HG03196 (cell line): ENCODE measurements around the gene RRP1B.
"Not testable (repeated sequence)": the region's sequence is repeated elsewhere in the genome, so short reads cannot be mapped to it uniquely, and the experiment has no call there.

Experiments used
- ATAC-seq: cut with Tn5 transposase; IDR thresholded peaks from one replicate; pipeline ENCODE4 v1.9.1; 2021; ENCODE audit not compliant: unreplicated experiment

Gene RRP1B

DNA sequence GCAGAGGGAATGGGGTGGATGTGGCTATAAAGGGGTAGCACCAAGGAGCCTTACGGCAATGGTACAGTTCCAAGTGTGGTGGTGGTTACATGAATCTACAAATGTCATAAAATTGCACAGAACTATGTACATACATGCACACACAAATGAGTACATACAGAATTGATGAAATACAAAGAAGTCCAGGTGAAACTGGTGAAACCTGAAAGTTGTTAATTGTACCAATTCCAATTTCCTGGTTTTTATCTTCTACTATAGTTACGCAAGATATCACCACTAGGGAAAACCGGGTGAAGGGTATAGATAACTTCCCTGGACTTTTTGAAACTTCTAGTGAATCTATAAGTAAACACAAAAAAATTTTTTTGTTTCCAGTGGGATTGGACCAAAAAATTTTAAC is 19.0 kb upstream of the RRP1B start:
- no peak for ATAC-seq

DNA sequence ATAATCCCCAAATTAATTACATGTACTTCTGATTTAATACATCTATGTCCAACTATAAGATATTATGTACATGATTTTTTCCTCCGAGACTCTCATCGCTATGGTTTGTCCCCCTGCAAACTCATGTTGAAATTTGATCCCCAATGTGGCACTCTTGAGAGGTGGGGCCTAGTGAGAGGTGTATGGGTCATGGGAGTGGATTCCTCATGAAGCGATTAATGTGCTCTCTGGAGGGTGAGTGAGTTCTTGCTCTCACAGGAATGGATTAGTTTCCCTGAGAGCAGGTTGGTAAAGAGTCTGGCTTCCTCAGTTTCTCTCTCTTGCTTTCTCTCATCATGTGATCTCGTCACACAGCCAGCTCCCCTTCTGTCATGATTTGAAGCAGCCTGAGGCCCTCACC is 16.2 kb upstream of the RRP1B start:
- no peak for ATAC-seq

DNA sequence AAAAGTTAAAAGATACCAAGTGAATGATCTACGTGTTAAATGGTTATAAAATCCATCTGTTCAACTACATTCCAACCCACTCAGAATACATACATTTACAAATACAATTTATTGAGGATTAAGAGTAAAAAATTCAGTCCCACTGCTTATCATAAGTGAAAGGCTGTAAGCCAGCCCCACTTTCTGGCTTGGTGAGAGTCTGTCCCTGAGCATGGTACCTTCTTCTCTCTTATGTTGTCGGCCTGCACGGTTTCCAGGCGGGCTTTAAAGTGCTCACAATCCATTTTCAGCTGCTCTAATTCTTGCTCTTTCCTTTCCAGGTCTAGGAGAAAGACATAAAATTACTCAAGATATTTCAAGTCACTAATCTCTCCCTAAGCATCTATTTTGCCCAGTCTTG is 15.3 kb upstream of the RRP1B start:
- ATAC-seq: no peak

DNA sequence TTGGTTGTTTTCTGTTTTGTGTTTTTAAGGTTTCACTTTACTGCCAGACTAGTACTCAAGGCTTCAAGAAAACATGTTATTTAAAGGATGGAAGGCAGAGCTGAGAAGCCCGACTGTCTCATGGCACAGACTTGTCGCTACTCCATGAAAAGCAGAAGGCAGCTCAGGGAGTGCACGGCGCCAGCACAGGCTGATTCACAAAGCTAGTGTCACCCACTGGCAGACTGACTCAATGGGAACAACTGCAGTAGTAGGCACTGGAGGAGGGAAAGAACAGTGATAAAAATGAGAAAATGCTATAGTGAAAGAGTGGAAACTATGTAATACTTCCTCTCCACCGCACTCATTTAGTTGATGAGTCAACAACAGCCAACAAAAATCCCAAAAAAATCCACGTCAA is 14.8 kb upstream of the RRP1B start:
- ATAC-seq: no peak

DNA sequence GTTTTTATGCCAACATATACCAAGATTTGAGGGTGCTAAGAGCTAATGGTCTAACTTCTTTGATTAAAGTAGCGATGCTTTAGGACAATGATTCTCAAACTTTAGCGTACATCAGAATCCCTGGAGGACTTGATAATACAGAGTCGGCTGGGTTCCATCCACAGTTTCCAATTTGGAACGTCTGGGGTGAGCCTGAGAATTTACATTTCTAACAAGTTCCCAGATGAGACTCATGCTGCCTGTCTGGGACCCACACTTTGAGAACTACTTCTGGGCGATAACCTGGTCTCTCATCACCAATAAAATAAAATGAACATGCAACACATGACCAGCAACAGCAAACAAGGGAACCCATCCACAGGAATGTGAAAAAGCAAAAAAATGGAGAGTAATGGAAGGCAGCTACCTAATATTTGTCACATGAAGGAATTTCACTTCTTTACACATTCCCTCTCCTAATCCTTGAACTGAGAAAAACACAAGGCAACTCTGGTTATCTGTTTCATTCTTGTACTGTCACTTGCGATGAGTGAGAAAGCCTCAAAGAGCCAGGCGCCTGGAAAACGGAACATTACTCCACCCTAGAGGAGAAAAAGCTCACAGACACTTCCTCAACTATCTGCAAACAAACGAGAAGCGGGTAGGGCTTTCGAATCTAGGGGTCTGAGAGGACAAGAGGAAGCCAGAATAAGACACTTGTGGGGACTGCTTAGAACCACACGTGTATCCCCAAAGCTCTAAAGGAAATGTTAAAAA is 14.0 kb upstream of the RRP1B start:
- ATAC-seq: no peak

DNA sequence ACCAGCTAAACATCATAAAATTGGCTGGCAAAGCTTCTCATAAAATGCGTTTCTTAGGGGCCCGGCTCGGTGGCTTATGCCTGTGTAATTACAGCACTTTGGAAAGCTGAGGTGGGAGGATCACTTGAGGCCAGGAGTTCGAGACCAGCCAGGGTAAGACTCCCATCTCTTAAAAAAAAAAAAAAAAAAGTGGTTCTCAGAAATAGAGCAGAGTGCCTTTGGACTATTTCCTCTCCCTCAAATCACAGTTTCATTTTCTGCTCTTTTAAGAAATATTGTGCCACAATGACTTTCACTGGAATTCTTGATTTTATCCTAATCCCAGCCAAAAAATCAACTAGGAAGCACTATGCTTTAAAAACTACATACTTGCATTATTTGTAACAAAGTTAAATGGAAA is 13.4 kb upstream of the RRP1B start:
- ATAC-seq: no peak

DNA sequence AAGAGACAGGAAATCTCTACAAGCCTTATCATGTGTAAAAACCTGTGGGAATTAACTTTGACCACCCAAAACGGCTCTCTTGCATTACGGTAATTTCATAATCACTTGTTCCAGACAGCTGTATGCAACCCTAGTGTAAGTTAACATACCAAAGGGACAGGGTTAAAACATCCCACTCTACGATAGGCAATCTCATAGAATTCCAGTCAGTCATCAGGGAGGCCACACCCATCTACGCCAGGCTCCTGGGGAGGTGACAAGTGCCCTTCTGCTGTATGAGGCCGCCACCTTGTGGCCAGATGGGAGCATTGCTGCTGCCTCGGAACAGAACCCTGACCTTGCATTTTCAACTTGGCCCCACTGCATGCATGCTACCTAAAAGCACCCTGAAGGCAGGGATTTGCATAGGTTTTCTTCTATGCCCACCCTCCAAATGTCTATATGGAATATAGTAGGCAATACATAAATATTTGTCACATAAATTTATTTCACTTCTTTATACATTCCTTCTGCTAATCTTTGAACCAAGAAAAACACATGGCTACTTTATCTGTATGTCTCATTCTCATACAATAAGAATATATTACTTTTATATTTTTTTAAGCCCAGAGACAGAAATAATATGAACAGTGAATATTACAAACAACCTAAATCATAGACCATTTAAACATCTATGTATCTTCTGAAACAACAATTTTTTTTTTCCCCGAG is 12.7 kb upstream of the RRP1B start:
- ATAC-seq: peak; percentile 91

DNA sequence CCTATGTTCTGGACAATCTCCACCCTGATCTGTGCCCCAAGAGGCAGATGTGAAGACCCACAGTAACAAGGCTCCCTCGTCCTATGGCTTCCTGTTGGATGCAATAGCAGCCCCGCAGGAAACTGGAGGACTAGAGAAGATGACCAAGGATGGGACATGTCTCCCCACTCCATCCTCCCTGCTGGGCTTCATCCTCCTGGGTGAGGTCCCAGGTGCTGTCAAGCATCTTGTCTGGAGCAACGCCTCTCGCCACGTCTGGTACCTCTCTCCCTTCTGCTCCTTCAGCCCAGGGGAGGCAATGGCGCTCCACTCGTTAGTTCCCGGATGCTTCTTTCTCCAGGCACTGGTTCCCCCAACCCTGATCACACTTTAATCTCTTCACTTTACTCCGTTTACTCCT is 11.2 kb upstream of the RRP1B start:
- ATAC-seq: no peak

DNA sequence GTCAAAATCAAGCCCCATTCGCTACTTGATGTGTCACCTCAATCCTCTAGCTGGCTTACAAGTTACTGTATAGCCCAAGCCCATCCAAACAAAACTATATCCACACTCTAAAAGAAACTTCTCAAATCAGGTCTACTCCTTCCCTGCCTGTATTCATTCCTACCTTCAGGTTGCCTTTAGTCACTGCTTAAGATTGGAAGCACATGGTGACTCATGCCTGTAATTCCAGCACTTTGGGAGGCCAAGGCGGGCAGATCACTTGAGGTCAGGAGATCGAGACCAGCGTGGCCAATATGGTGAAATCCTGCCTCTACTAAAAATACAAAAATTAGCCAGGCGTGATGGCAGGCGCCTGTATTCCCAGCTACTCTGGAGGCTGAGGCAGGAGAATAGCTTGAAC is 7.4 kb upstream of the RRP1B start:
- not testable (repeated sequence) for ATAC-seq

DNA sequence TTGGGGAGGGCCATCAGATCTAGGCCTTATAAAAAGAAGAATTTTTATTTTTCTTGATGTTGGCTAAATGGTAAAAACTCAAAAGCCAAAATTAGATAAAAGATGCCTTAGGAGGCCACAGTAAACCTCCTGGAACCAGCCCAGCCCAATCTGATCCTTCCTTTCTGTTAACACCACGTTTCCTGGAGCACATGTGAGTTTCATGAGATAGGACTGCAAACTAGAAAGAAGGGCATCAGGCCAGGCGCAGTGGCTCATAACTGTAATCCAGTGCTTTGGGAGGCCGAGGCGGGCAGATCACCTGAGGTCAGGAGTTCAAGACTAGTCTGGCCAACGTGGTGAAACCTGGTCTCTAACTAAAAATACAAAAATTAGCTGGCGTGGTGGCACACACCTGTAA is 6.7 kb upstream of the RRP1B start:
- ATAC-seq: no peak

DNA sequence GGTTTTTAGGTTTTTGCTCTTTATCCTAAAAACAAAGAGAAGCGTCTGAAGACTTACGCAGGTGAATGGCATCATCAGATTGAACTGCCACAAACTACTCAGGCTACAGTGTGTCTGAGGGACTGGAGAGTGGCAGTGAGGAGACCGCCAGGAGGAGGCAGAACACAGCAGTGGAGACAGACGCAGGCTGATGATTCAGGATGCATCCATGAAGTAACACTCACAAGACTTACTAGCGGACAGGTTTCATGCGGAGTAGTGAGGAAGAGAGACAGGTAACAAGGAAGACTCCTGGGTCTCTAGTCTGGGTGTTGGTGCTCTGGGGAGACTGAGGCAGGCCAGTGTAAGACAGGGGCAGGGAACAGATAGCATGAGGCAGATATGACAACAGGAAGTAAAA is 5.7 kb upstream of the RRP1B start:
- ATAC-seq: no peak

DNA sequence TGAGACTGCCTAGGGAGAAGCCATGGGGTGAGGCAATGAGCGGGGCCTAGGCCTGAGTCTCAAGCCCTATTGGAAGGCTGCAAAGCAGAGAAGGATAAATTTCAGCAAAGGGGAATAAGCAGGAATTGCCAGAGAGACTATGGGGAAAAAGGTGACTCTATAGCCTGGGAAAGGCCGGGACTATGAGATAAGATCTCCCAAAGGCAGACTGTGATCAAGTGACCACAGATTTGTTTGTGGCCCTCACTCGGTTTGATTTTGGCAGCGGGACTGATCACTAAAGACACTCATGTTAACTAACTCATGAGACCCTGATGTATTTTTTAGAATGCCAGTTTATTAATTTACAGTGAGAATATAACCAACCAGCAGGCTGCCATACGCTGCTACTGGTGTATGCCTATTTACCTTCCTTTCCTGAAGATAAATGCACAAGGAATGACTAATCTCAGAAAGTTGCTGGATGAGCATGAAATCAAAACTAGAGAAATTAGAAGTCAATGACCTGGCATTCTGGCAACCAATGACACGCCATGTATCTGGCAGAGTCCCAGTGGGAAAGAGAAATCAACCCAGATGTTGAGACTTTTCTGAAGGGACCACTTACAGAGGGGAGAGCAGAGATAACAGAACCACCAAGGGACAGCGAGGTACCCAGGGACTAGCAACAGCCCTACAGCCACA is 4.4 kb upstream of the RRP1B start:
- no peak for ATAC-seq

DNA sequence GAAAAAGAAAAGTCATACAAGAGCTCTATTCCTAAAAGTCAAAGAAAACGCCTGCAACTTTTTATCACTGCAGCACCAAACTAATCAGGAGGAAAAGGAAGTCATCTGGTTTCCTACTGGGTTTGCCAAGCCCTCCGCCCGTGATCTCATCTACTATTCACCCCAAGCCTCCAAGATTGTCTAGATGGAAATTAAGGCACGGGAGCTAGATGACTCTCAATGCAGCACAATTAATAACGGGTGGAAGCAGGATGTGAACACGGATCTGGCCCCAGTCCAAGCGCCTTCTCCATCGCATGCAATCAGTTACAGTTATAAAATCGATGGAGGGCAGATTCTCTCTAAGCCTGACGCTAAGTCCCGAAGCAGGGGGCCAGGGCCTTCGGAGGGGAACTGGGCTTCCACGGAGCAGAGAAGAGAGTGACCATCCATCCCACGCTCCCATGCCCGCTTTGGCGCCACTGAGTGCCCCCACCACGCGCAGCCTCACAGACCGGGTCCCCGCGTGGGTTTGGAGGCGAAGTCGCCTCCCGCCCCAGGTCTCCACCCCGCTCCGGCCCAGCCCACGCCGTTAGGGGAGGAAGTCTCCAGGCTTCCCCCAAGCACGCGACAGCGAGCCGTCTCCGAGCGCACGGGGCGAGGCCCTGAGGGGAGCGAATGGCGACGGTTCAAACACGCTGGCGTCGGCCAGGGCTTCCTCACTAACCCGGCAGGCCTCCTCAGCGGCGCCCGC is 1.8 kb upstream of the RRP1B start:
- ATAC-seq: no peak

DNA sequence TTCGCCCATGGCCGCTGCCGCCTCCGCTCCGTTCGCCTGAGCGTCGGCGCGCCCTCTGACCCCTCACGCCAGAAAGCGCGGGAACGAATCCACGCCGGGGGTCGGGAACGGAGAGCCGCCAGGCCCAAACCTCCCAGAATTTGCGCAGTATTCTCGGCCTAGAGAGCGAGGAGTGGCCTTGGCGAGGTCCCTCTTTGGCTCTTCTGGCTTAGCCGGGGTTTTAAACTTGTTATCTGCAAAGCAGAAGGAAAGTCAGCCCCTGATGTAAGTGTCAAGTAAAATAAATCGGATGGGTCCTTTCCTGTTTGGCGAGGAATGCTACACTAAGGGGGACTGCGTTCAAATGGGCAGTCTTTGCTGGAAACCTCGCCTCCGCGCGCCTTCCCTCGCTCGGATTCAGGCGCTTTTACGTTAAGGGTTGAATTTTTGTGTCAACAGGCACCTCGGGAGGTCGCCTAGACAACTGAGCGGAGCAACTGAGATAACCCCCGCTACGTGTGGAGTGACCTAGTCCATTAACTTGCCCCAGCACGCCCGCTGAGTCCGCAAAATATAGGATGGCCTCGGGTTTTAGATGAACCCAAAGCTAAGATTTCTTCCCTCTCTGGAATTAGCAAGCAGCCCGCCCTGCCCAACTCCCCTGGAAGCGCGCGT is 1.1 kb upstream of the RRP1B start:
- no peak for ATAC-seq

DNA sequence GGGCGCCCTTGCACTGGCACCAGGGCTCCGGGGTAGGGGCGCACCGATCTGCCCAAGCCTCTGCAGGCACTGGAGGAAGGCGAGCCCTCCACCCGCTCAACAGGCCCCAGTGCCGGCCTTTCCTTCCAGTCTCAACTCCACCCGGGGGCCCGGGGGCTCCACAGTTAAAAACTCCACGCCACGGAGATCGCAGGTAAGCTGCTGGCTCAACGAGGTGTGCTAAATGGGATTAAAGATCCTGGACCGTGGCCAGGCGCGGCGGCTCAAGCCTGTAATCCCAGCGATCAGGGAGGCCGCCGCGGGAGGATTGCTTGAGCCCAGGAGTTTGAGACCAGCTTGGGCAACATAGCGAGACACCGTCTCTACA is 608 bp upstream of the RRP1B start:
- ATAC-seq: no peak

DNA sequence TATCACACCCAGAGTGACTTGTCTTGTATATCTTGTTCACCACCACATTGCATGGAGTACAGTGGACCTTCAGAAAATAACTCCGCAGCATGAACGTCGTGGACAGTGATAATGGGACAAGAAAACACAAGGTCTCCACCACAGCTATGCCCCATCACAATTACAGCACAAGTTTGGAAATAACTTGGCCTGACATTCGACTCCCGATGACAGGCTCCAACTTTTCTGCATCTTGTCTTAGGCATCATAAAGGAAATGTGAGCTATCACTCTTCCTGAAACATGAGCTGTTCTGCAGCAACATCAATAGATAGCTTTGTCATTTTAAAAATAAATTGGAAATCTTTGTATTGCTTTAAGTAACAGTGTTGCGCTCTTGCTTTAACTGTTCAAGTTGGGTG is 2.9 kb downstream of the RRP1B start:
- no peak for ATAC-seq

DNA sequence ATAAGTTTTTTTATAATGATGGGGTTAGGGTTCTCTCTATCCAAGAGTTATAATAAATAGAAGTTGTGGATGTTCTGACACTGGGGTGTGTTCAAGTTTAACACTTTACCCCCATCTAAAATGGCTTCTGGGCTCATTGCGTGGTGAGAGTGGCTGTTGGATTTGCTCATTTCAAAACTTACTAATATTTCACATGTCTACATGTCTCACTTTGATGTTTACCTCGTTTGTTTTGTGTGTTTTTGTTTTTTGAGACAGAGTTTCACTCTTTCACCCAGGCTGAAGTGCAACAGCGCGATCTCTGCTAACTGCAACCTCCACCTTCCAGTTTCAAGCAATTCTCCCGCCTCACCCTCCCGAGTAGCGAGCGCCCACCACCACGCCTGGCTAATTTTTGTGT is 3.7 kb downstream of the RRP1B start:
- ATAC-seq: no peak

DNA sequence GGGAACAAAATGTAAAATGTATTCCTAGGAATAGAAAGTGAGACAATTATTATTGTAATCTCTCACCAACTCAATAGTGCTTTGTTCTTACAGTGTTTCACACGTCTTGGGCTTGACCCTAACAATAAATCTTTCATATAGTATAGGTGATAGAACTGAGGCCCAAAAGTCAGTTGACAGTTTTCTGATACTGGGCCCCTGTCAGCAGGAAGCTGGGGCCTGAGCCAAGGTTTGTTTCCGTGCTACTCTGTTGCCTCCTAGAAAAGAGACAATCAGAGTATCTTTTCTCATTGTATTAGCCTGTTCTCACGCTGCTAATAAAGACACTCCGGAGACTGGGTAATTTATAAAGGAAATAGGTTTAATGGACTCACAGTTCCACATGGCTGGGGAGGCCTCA is 5.0 kb downstream of the RRP1B start:
- ATAC-seq: no peak

DNA sequence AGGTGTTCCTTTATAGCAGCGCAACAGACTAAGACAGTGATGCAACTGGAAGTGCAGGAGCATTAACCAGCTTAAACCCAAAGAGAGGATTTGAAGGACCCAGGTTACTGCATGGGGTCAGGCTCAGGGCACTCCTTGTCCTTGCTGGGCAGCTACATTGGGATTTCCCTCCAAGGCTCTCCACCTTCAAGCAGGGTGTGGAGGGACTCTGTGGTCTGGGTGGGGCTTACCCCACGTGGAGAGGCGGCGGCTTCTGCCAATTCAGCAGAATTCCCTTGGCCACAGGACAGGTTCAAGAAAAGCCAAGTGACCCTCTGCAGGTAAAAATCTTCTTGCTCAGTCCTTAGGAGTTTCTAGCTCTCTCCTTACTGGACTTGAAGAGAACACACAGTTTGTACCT is 6.5 kb downstream of the RRP1B start:
- ATAC-seq: no peak

DNA sequence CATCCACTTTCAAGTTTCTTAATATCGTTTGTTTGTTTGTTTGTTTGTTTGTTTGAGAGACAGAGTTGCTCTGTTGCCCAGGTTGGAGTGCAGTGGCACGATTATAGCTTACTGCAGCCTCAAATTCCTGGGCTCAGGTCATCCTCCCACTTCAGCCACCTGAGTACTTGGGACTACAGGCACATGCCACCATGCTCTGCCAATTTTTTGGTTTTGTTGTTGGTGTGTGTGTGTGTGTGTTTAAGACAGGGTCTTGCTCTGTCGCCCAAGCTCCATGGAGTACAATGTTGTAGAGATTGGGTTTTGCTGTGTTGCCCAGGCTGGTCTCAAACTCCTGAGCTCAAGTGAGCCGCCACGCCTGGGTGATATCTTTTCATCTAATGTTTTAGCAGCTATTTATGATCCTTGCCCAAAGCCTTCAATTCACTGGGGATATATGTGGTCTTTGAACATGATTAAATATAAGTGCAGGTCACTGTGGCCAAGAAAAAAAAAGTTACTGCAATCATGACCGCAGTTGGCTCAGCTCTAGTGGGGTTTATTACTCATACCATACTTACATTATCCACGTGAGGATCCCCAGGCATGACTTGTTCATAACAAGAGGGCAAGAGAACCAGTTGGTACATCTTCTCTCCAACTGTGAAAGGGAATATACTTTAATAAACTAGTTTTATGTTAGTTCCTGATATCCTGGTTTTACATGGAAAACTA is 8.0 kb downstream of the RRP1B start:
- no peak for ATAC-seq
